Stimulated activated CD8-positive, alpha-beta memory T cell treated with anti-CD3 and anti-CD28 coated beads, Interleukin-2, amount 100 ng/mL, for 48 hours (primary cell): ENCODE measurements around the gene KCTD19.

Experiments used
- DNase-seq, 2 donors: peaks; one replicate each; pipeline ENCODE4 v3.0.0-alpha.2; 2020; ENCODE audit warnings: low read depth in 2 of 2

KCTD19 gene

DNA sequence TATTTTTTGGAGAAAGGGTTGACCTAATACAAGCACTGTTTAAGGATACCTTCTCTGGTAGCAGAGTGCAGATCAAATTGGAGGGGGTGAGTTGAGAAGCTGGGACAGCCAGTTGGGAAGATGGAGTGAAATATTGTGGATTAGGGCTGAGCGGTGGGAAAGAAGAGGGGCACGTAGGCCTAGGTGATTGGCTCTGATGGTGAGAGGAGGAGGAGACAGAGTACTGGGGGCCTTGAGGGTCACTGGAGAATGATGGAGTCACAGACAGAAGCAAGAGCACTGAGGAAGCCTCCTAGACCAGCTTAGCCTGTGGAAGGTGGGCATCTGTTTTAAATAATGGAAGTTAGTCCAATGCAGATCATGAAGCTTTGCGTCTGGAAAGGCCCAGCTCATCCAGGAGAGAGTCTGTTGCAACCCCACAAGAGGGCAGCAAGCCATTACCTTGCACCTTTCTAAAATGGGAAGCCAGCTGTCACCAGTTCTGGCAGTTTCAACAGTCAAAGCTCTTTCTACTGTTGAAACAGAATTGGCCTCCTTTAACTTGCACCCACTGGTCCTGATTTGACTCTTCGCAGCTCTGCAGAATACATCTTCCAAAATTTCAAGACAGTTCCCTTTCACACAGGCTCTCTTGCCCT lies 66.0 kb downstream of the KCTD19 start:
- no peak for DNase-seq

DNA sequence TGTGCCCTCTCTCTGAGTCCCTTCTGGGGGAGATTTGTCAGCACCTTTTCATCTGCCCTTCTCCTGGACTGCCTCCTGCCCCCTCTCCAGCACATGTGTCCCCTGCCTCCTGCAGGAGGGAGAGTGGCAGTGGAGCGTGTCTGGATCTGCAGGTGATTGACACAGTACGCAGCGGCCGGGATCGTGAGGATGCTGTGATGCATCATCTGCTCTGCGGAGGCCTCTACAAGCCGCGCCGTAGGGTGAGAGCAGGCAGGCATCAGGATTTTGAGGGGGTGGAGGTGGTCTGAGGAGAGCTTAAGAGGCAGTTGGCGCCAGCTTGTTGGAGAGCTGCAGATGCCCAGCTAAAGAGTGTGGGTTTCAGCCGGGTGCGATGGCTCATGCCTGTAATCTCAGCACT lies 66.8 kb downstream of the KCTD19 start:
- DNase-seq: no peak

DNA sequence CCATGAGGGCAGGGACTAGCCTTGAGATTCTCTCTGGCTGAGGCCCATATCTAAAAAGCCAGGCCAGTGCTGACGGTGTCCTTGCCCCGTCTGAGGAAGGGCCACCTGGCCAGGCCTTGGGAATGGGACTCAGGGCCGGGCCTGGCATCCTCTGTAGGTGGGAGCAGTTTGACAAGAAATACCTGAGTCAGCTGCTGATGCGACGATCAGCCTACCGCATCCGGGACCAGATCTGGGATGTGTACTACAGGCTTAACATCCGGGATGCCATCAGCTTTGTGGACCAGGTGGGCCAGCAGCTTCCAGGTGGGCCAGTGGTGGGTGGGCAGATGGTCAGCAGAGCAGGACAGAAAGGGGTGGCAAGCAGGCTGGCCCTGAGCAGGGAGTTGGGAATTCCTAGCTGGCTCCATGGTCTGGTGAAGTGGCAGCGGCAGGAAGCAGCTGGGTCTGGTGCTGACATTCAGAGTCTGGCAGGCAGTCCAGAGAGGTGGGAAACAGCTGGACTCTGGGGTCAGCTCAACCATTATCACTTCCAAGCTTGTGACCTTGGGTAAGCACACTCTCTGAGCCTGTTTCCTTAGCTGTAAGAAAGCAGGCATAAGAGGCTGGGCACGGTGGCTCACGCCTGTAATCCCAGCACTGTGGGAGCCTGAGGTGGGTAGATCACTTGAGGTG lies 68.2 kb downstream of the KCTD19 start:
- DNase-seq: no peak

DNA sequence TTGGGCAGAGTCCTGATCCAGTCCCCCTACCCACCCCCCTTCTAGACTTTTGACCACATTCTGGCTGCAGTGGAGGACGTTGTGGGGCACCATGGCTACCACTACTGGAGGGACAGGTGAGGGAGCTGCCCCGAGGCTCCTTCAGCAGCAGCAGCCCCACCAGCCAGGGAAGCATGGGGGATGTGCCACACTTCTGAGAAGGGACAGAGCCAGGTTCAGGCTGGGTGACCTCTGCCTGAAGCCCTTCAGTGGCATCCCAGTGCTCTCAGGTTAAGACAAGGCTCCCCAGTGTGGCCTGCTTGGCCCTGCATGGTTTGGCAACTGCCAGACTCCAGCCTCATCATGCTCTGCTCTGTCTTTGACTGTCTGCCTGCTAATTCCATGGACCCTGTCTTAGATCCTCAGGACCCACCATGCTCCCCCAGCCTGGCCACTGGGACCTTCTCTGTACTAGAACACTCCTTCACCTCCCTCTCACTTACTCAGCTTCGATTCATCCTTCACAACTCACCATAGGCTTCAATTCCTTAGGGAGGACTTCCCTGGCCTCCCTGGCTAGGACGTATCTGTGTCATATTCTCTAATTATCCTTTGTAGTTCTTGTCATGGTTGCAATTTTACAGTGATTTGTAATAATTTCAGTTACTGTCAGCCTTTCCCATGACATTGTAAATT lies 68.9 kb downstream of the KCTD19 start:
- DNase-seq: no peak

DNA sequence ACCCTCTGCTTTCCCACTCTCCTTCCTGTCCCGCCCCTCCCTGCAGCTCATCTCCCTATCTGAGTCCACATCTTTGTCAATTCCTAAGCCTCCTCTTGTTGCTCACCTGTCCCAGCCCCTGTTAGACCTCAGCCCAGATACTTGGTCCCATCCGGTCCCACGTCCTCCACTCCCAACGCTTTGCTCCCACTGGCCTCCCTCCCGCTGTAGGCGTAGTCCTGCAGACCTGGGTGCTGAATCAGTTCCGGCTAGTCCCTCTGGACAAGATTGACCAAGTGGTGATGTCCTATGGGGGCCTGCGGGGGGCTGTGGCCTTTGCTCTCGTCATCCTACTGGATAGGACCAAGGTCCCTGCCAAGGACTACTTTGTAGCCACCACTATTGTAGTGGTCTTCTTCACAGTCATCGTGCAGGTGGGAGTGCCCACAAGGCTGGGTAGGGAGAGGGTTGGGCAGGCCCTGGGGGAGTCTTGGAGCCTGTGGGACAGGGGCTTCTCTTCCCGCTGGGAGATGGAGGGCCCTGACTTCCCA lies 69.8 kb downstream of the KCTD19 start:
- DNase-seq: no peak

DNA sequence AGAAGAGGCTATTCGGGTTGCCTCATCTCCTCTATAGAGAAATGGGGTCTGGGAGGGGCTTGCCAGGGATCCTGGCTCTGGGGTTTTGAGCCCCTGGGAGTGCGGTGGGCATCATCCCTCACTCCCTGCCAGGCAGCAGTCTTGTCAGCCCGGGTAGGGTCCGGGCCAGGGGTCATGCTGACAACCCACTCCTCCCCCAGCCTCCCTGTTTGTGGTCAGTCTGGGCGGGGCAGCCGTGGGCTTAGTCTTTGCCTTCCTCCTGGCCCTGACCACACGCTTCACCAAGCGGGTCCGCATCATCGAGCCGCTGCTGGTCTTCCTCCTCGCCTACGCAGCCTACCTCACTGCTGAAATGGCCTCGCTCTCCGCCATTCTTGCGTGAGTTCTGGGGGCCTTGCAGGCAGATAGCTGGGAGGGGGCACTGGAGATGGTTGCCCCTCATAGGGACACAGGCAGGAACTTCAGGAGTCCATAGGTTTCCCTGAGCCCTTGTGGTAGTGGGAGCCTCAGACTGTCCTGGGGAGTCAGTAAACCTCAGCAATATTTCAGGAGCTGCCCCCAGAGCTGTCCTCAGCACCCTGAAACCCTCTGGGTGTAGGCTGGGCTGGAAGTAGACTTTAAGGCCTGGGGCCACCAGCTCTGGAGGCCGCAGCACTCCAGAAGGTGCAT lies 70.9 kb downstream of the KCTD19 start:
- no peak for DNase-seq

DNA sequence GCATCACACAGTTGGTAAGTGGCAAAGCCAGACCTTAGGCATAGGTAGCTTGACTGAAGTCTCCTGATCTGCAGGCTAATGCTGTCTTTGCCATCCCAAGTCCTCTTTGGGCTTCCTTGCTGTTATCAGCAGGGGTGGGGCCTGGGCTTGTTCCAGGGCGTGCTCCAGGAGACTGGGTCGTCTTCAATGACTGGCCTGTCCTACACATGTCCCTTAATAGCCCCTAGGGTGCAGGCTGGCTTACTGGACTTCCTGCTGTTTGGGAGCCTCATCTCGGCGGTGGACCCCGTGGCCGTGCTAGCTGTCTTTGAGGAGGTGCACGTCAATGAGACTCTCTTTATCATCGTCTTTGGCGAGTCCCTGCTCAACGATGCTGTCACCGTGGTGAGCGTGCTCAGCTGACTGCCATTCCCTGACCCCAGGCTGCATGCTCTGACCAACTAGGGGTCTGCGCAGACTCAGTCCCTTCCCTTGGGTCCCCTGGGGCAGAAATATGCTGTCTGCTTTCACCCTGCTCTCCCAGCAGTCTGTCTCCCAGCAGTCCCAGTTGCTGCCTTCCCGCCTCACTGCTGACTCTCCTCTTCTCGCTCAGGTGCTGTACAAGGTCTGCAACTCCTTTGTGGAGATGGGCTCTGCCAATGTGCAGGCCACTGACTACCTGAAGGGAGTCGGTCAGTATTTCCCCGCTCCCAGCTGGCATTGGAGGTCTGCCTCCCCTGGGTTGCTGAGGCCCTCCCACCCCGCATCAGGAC lies 71.6 kb downstream of the KCTD19 start:
- no peak for DNase-seq

DNA sequence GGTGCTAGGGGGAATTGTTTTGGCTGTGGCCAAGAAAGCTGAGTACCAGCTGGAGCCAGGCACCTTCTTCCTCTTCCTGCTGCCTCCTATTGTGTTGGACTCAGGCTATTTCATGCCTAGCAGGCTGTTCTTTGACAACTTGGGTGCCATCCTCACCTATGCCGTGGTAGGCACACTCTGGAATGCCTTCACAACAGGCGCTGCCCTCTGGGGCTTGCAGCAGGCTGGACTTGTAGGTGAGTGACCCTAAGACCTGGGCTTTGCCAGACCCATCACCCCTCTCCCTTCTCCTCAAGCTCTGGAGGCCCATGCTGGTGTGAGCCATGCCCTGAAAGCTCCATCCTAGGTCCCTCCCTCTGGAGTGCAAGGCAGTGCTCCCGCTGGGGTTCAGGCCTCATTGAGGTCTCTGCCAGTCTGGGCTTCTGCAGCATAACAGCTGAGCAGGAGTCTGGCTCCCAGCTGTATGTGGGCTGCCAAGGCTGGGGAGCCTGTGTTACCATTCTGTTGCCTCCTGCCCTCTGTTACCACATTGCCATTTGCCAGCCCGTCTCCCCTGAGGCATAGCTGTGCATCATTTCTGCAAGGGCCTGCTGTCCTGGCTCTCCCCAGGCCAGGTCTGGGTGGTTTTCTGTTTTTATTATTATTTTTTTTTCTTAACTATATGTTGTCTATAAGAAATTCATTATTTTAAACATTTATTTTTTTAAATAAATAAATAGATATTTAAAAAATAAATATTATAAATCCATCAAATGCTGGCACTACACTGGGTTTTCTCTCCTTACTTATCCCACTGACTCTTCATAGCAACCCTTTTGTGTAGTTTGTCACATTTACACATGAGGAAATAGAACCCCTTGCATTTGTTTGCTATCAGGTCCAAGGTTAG lies 73.7 kb downstream of the KCTD19 start:
- no peak for DNase-seq

DNA sequence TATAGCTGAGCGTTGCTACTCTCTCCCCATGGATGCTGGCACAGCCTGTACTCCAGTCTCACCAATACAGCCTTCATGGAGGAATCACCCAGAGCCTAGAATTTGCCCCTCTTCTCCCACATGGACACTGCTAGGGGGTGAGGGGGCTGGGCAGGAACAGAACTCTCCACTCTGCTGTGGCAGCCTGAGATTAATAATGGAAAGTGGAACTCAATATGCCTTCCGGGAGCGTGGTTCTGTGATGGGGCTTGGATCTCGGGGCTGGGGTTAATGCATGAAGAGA lies 76.6 kb downstream of the KCTD19 start:
- DNase-seq: no peak

DNA sequence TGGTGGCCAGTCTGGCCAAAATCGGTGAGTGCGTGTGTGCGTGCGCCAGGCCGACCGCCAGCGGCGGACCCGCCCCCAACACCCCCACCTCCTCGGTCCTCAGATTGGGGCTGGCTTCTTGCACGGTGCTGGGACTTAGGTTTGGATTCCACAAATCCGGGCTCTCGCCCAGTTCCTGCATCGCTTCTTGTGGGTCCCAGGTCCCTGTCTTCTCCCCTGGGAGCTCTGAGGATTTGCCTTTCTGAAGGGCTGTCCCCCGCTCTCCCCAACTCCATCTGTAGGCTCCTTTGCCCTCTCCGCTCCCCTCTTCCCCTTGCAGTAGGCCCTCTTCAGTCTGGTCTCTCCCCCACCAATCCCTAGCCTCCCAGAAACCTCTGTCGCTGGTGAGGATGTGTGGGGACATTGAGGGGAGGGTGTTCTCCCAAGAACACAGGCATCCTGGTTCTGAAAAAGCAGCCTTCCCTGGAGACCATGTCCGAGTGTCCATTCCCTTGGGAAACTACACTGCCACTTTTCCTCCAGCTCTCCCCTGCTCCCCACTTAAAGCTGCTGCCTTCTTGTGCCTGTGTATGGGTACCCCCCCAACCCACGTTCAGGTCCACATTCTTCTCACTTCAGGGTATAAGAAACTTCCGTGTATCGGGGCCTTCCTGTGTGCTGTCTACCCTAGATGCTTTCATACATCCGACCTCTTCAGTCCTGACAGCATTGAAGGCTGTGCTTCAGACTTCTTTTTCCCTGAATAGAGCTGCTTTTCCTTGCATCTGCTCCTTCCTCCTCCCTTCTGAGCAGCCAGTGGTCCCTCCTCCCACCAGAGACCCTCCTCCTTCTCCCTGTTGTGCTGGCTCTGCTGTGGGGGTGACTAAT lies 77.1 kb downstream of the KCTD19 start:
- DNase-seq: no peak

DNA sequence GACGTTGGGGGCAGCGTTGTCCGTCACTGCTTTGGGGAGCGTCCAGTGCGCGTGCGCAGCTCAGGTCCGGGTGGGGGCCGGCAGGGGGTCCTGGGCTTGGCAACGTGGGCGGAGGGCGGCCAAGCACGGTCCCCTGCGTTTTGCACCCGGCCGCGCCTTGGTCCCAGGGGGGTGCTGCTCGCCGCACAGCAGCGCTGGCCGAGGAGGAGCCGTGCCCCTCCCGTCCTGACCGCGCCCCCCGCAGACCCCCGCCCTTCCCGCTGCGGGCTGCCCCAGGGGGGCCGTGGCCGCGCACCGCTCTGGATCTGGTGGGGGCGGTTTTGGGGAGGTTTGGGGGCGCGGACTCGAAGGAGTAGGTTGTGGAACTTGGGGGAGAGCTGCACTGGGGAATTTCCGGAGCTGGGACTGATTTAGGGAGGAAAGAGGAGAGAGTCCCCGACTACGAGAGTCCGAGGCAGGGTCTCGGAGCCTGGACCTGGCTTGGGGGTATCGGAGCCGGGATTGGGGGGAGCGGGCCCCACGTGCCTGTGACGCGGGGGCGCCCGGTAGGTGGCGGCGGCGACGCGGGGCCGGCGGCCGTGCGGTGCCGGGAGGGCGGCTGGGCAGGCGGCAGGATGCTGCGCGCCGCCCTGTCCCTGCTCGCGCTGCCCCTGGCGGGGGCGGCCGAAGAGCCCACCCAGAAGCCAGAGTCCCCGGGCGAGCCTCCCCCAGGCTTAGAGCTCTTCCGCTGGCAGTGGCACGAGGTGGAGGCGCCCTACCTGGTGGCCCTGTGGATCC lies 78.0 kb downstream of the KCTD19 start, which contains the start of gene SLC9A5:
Gene SLC9A5 (plus strand): TSS at position 579 of the 777 bp plus-strand sequence. CDS start 36 bp downstream, at position 615.
- no peak for DNase-seq

DNA sequence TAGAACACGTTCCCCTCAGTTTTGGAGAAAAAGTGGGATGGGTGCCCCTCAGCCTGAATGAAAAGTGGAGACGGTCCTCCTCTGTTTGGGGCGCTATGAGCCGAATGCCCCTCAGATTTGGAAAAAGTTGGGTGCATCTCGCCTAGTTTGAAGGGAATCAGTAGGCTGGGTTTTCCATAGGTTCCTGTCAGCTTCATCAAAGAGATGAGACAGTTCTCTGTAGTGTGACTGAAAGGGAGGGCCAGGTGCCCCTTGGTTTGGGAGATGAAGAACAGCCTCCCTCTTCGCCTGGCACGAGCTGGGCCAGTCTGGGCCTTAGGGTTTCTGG lies 78.5 kb downstream of the KCTD19 start:
- no peak for DNase-seq

DNA sequence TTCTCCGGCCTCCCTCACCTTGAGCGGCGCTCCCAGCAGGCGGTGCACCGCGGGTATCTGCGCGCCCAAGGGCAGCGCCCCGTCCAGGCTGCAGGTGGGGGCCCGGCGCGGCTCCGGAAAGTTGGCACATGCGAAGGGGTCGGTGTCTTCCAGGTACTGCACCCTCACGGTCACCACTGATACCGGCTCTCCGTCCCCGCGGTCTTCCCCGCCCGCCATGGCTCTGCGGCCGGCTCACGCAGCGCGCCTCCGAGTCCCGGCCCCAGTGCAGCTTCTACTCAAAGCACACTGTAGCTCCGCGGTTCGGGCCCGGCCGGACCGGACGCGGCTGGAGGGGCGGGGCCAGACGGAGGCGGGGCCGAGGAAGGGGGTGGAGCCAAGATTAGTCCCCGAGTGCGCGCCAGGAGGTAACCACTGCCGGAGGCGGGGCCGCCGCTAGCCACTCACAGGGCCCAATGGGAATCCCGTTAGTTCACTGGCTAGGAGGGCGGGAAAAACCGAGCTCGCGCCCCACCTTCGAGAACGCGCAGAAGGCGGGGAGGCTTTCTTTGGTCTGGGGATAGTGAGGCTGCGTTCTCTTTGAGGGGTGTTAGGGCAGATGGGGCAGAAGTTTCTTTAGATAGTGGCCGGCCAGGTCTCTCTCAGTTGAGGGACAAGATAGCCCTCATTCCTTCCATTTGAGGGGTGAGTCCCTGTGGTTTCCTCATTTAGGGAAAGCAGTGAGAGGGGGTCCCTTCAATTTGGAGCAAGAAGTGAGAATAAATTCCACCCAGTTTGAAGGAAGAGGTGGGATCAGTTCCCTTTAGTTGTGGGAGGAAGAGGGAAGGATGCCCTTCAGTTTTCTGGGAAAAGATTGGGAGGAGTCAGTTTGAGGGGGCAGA lies 79.1 kb downstream of the KCTD19 start, which contains the start of gene FHOD1:
Gene FHOD1 (minus strand): TSS at position 290 of the 881 bp plus-strand sequence. CDS start 71 bp downstream, at position 219.
- peak; percentile 99 for DNase-seq

DNA sequence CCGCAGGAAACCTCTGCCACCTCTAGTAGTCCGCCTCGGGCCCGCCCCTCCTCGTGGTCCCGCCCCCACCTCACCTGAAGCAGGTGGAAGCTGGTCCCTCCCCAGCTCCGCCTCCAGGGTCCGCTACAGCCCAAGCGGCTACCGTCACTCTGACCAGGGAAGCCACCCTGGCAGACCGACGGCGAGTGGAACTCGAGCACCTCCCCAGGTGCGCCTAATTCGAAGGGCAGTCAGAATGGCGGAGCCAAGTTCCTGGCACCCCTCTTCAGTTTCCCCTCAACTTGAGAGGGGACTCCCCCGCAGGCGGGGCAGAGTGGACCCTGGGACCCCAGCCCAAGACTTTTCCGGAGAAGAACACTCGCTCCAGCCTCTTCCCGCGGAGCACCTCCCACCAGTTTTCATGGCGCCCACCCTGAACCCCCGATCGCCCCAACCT lies 79.8 kb downstream of the KCTD19 start:
- DNase-seq: no peak

DNA sequence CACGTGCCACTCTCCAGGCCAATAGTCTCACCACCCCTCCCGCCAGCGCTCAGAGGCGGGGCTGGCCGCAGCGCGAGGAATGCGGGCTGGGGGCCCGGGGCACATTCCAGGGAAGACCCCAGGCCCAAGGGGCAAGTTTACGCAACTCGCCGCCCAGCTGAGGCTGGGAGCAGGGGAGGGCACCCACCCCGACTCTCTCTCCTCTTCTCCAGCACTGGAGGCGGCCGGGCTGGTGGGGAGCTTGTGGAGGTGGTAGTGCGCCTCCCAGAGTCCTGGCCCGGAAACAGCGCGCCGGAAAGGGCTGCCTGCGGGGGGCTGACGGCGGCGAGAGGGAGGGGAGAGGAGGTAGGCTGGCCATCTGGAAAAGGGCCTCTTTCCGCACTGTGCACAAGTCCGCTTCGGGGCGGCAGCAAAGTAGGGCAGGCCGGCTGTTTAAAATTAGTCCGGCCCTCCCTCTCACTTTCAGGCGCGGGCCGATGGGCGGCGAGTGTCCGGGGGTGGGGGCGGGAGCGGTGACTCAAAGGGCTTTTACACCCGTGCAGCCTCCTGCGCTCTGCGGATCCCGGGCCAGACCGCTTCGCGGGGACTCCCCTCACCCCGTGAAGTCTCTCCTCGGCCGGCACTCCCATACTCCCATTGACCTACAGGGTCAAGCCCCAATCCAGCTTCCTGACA lies 80.3 kb downstream of the KCTD19 start:
- peak; percentile 54 to 60 for DNase-seq

DNA sequence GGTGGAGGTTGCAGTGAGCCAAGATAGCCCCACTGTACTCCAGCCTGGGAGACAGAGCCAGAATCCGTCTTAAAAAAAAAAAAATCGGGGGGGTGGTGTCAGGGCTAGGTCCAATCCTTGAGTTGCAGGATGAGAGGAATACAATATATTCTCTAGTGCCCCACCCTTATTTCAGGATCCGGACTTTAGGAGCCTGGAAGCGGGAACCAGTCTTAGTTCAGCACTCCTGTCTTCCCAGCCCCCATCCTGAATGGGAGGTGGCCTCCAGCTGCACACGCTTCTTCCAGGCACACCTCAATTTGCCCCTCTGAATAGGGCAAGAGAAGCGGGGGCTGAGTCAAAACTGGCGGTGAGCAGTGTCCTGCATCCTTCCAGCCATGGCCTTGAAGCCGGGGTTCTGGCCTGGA lies 80.9 kb downstream of the KCTD19 start:
- no peak for DNase-seq

DNA sequence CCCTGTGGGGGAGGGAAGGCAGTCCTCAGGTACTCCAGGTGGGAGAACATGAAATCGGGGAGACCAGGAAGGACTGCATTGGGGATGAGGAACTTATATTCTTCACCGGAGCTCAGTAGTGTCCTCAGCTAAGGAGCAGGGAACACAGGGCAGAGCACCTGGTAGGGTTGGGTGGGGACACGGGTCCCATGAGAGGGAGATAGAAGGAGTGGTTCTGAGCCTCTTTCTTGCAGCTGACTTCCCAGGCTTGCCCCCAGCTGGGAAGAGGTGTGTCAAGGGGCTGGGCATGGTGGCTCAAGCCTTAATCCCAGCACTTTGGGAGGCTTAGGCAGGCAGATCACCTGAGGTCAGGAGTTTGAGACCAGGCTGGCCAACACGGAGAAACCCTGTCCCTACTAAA lies 81.4 kb downstream of the KCTD19 start:
- DNase-seq: no peak
